ENCODE measurements around the gene STAMBP.

The STAMBP gene

GRCh38 chr2:73917296-73917695, 88.5 kb downstream of the STAMBP start:
- Mint-ChIP-seq H3K9me3 (no peaks in the 10 kb centered on the region), H3K27ac (no peak overlapping the region), H3K4me1 (peaks cover 5% of the 10 kb centered on the region), H3K27me3 (ENCODE audit: low read depth, poor library complexity) (peaks cover 51% of the 10 kb centered on the region), H3K4me3 (no peak overlapping the region), H3K36me3 (ENCODE audit: low read depth) (no peaks in the 10 kb centered on the region)
- no peak for TF ChIP-seq CTCF (IDR thresholded peaks at IDR 0.05)
- no peak for DNase-seq

- H3K4me1 Mint-ChIP-seq = peaks cover 5% of the 10 kb centered on the region
- no peaks in the 10 kb centered on the region for H3K9me3 Mint-ChIP-seq
- H3K27me3 Mint-ChIP-seq (ENCODE audit: low read depth, poor library complexity) = peaks cover 55% of the 10 kb centered on the region
- DNase-seq = no peak
- no peak overlapping the region for H3K27ac Mint-ChIP-seq
- no peaks in the 10 kb centered on the region for H3K36me3 Mint-ChIP-seq (ENCODE audit: low read depth)
- no peak for TF ChIP-seq CTCF (IDR thresholded peaks at IDR 0.05)
- H3K4me3 Mint-ChIP-seq = no peak overlapping the region
These were observed 89.0 kb downstream of the STAMBP start for GRCh38 chr2:73917696-73918207.

GRCh38 chr2:73918856-73919255, 90.1 kb downstream of the STAMBP start:
- H3K36me3 Mint-ChIP-seq (ENCODE audit: low read depth) = no peaks in the 10 kb centered on the region
- no peak for DNase-seq
- no peak for TF ChIP-seq CTCF (IDR thresholded peaks at IDR 0.05)
- H3K9me3 Mint-ChIP-seq = no peaks in the 10 kb centered on the region
- H3K4me3 Mint-ChIP-seq = no peak overlapping the region
- no peak overlapping the region for H3K27ac Mint-ChIP-seq
- peaks cover 5% of the 10 kb centered on the region for H3K4me1 Mint-ChIP-seq
- H3K27me3 Mint-ChIP-seq (ENCODE audit: low read depth, poor library complexity) = peaks cover 66% of the 10 kb centered on the region

- Mint-ChIP-seq H3K36me3 (ENCODE audit: low read depth) (no peaks in the 10 kb centered on the region), H3K4me1 (peaks cover 5% of the 10 kb centered on the region), H3K27ac (no peak overlapping the region), H3K4me3 (no peak overlapping the region), H3K9me3 (no peaks in the 10 kb centered on the region), H3K27me3 (ENCODE audit: low read depth, poor library complexity) (peaks cover 75% of the 10 kb centered on the region)
- DNase-seq = no peak
- TF ChIP-seq CTCF (IDR thresholded peaks at IDR 0.05) = no peak
These were observed 91.0 kb downstream of the STAMBP start for GRCh38 chr2:73919596-73920228.

GRCh38 chr2:73920577-73921545, 92.1 kb downstream of the STAMBP start:
- Mint-ChIP-seq H3K4me1 (peaks cover 5% of the 10 kb centered on the region), H3K27me3 (ENCODE audit: low read depth, poor library complexity) (peaks cover 79% of the 10 kb centered on the region), H3K9me3 (no peaks in the 10 kb centered on the region), H3K27ac (no peak overlapping the region), H3K36me3 (ENCODE audit: low read depth) (no peaks in the 10 kb centered on the region), H3K4me3 (no peak overlapping the region)
- TF ChIP-seq CTCF (IDR thresholded peaks at IDR 0.05) = peak; percentile 25
- DNase-seq = peak; percentile 67

All from nephron progenitor cell (in vitro differentiated cells).